GM23338 (cell line): ENCODE measurements around the gene TTC28.

Experiments used
- CTCF ChIP-seq, 2 experiments: fragments of 200-600 bp in 1 of 2; sonication (generic) in 1 of 2; conservative IDR thresholded peaks; 2 replicates each; pipeline versions ENCODE4 v1.5.1 to v1.6.1; 2016 to 2017; ENCODE audit warnings: antibody characterized with exemption in 2 of 2, low read depth in 2 of 2, mild to moderate bottlenecking in 2 of 2, moderate library complexity in 1 of 2
- EZH2 ChIP-seq: fragments of 200-600 bp; sonication (generic); IDR thresholded peaks from one replicate; pipeline ENCODE4 v1.8.0; 2017; ENCODE audit warnings: antibody characterized with exemption, mild to moderate bottlenecking, low read depth; ENCODE audit not compliant: unreplicated experiment
- ZNF114 ChIP-seq: fragments of 250-450 bp; sonication (Bioruptor Pico); IDR thresholded peaks from 2 replicates; pipeline ENCODE4 v1.5.0; 2020; ENCODE audit warnings: mild to moderate bottlenecking, moderate library complexity

GRCh38 chr22:28710107-28710506 is 30.5 kb upstream of the TTC28 start:
- TF ChIP-seq CTCF (conservative IDR thresholded peaks at IDR 0.05; ENCODE audit: low read depth in 2 of 2) (no peak), EZH2 (no peak), ZNF114 (CRISPR knock-in tag) (no peak)
